H9 (cell line): ENCODE data around the gene USP3. TPM values are rescaled to one million over a fixed set of nuclear protein-coding genes. Genes with fewer than 3 reads are reported as not detected.
A peak's percentile ranks its signal among the peaks of the same experiment; 100 is the strongest.

Source experiments
- DNase-seq: peaks from one replicate; pipeline ENCODE4 v3.0.0-alpha.2; 2017
- H2AFZ ChIP-seq: one replicate; pipeline ENCODE4 v1.6.1; 2013; ENCODE audit warnings: mild to moderate bottlenecking, low read length, control low read depth, moderate library complexity
- H2AK5ac ChIP-seq: 2 replicates; pipeline ENCODE4 v1.6.1; 2013; ENCODE audit warnings: low read length, control low read depth, mixed read lengths; ENCODE audit not compliant: insufficient read length
- H2BK120ac ChIP-seq: one replicate; pipeline ENCODE4 v1.6.1; 2013; ENCODE audit warnings: low read depth, mild to moderate bottlenecking, low read length, control low read depth, inconsistent platforms; ENCODE audit not compliant: poor library complexity, severe bottlenecking
- H2BK12ac ChIP-seq: 2 replicates; pipeline ENCODE4 v1.6.1; 2013; ENCODE audit warnings: low read length, control low read depth, mixed read lengths, low read depth; ENCODE audit not compliant: insufficient read length
- H2BK15ac ChIP-seq: 2 replicates; pipeline ENCODE4 v1.6.1; 2013; ENCODE audit warnings: low read depth, low read length, control low read depth
- H2BK20ac ChIP-seq: one replicate; pipeline ENCODE4 v1.6.1; 2013; ENCODE audit warnings: low read depth, mild to moderate bottlenecking, low read length, control low read depth, inconsistent platforms; ENCODE audit not compliant: poor library complexity, severe bottlenecking
- H2BK5ac ChIP-seq: 2 replicates; pipeline ENCODE4 v1.6.1; 2013; ENCODE audit warnings: low read length, control low read depth, mixed read lengths; ENCODE audit not compliant: insufficient read length
- H3K14ac ChIP-seq: 2 replicates; pipeline ENCODE4 v1.6.1; 2013; ENCODE audit warnings: low read length, control low read depth; ENCODE audit not compliant: insufficient read depth
- H3K18ac ChIP-seq: 2 replicates; pipeline ENCODE4 v1.6.1; 2013; ENCODE audit warnings: low read depth, mild to moderate bottlenecking, mixed read lengths, low read length, control low read depth; ENCODE audit not compliant: insufficient read length
- H3K23ac ChIP-seq: 2 replicates; pipeline ENCODE4 v1.6.1; 2013; ENCODE audit warnings: low read length, control low read depth, mixed read lengths, low read depth; ENCODE audit not compliant: insufficient read length
- H3K23me2 ChIP-seq: 2 replicates; pipeline ENCODE4 v1.6.1; 2013; ENCODE audit warnings: low read depth, mild to moderate bottlenecking, mixed read lengths, low read length, control low read depth; ENCODE audit not compliant: insufficient read length, poor library complexity, severe bottlenecking
- H3K27ac ChIP-seq: 2 replicates; pipeline ENCODE4 v1.5.1; 2013; ENCODE audit warnings: low read length, control low read depth, mixed read lengths, low read depth; ENCODE audit not compliant: insufficient read length
- H3K27me3 ChIP-seq: 2 replicates; pipeline ENCODE4 v1.6.1; 2013; ENCODE audit warnings: low read length, control low read depth, inconsistent platforms; ENCODE audit not compliant: insufficient read depth
- H3K4ac ChIP-seq: 2 replicates; pipeline ENCODE4 v1.6.1; 2013; ENCODE audit warnings: low read depth, mild to moderate bottlenecking, control low read depth, inconsistent platforms, low read length, moderate library complexity
- H3K4me1 ChIP-seq: 2 replicates; pipeline ENCODE4 v1.6.1; 2013; ENCODE audit warnings: low read length, control low read depth, inconsistent platforms; ENCODE audit not compliant: insufficient read depth
- H3K4me2 ChIP-seq: 2 replicates; pipeline ENCODE4 v1.6.1; 2013; ENCODE audit warnings: low read length, control low read depth, mixed read lengths; ENCODE audit not compliant: insufficient read length, insufficient read depth
- H3K56ac ChIP-seq: 2 replicates; pipeline ENCODE4 v1.6.1; 2013; ENCODE audit warnings: low read depth, mild to moderate bottlenecking, mixed read lengths, low read length, control low read depth; ENCODE audit not compliant: insufficient read length
- H3K79me1 ChIP-seq: 2 replicates; pipeline ENCODE4 v1.6.1; 2013; ENCODE audit warnings: low read depth, mild to moderate bottlenecking, moderate library complexity, low read length, control low read depth, inconsistent platforms; ENCODE audit not compliant: insufficient read depth, poor library complexity, severe bottlenecking
- H3K79me2 ChIP-seq: 2 replicates; pipeline ENCODE4 v1.6.1; 2013; ENCODE audit warnings: low read length, control low read depth, inconsistent platforms; ENCODE audit not compliant: insufficient read depth
- H3K9ac ChIP-seq: 2 replicates; pipeline ENCODE4 v1.6.1; 2013; ENCODE audit warnings: low read length, control low read depth, mixed read lengths; ENCODE audit not compliant: insufficient read length; ENCODE audit errors: extremely low read depth
- H3K9me3 ChIP-seq: one replicate; pipeline ENCODE4 v1.6.1; 2013; ENCODE audit warnings: low read depth, low read length, inconsistent platforms; ENCODE audit not compliant: control insufficient read depth
- H3T11ph ChIP-seq: one replicate; pipeline ENCODE4 v1.6.1; 2013; ENCODE audit warnings: mild to moderate bottlenecking, low read length, control low read depth, inconsistent platforms
- H4K20me1 ChIP-seq: one replicate; pipeline ENCODE4 v1.6.1; 2013; ENCODE audit not compliant: control insufficient read depth, insufficient read length, insufficient read depth
- H4K5ac ChIP-seq: 2 replicates; pipeline ENCODE4 v1.6.1; 2013; ENCODE audit warnings: low read depth, mild to moderate bottlenecking, mixed read lengths, low read length, control low read depth; ENCODE audit not compliant: insufficient read length
- H4K8ac ChIP-seq: replicated peaks from 2 replicates; pipeline ENCODE4 v1.6.1; 2013; ENCODE audit warnings: low read length, control low read depth, mixed read lengths, low read depth; ENCODE audit not compliant: insufficient read length
- H4K91ac ChIP-seq: 2 replicates; pipeline ENCODE4 v1.6.1; 2013; ENCODE audit warnings: low read depth, mild to moderate bottlenecking, moderate library complexity, mixed read lengths, low read length, control low read depth; ENCODE audit not compliant: insufficient read length
- H3K27ac Mint-ChIP-seq, 3 experiments: 2 replicates in 2 of 3; 3 replicates in 1 of 3; pipeline ENCODE4 v1.8.0; 2020 to 2021; ENCODE audit warnings: mixed read lengths in 3 of 3, mild to moderate bottlenecking in 1 of 3, moderate library complexity in 1 of 3
- H3K27me3 Mint-ChIP-seq: 2 replicates; pipeline ENCODE4 v1.8.0; 2021; ENCODE audit warnings: low read depth, mild to moderate bottlenecking, moderate library complexity, mixed read lengths
- H3K36me3 Mint-ChIP-seq, 3 experiments: 2 replicates in 2 of 3; 3 replicates in 1 of 3; pipeline ENCODE4 v1.8.0; 2020 to 2021; ENCODE audit warnings: low read depth in 3 of 3, mixed read lengths in 3 of 3; ENCODE audit not compliant: insufficient read depth in 1 of 3
- H3K4me1 Mint-ChIP-seq, 2 experiments: 2 replicates each; pipeline ENCODE4 v1.8.0; 2020; ENCODE audit warnings: mixed read lengths in 2 of 2
- H3K4me3 Mint-ChIP-seq, 2 experiments: 2 replicates in 1 of 2; 3 replicates in 1 of 2; pipeline ENCODE4 v1.8.0; 2020 to 2021; ENCODE audit warnings: mild to moderate bottlenecking in 2 of 2, mixed read lengths in 2 of 2, moderate library complexity in 1 of 2
- H3K9me3 Mint-ChIP-seq, 2 experiments: 2 replicates in 1 of 2; 3 replicates in 1 of 2; pipeline ENCODE4 v1.8.0; 2020; ENCODE audit warnings: mild to moderate bottlenecking in 2 of 2, mixed read lengths in 2 of 2, moderate library complexity in 1 of 2
- WGBS: extraction: QIAGEN DNeasy Blood & Tissue Kit; methylation state at CpG from one replicate; pipeline ENCODE4 v1.1.7; 2013; ENCODE audit warnings: missing lambda C conversion rate, low lambda C conversion rate, mixed read lengths; ENCODE audit not compliant: insufficient read length; ENCODE audit errors: extremely low coverage; 5-methylcytosine and 5-hydroxymethylcytosine counted together
- total RNA-seq: library from RNA; stranded (reverse); gene quantifications from 2 replicates; pipeline ENCODE4 v1.2.1, GENCODE V29; 2021
- TF ChIP-seq, protein P1 (sequence below): fragments of 200-600 bp; sonication (generic); conservative IDR thresholded peaks from 3 replicates; pipeline ENCODE4 v1.8.0; 2021; ENCODE audit warnings: antibody characterized with exemption, mild to moderate bottlenecking

USP3 gene
- total RNA-seq, 1 experiment from 2014 or later, result 14.2 TPM

GRCh38 chr15:63504979-63505841, 817 bp downstream of the USP3 start:
- TF ChIP-seq, protein P1, sequence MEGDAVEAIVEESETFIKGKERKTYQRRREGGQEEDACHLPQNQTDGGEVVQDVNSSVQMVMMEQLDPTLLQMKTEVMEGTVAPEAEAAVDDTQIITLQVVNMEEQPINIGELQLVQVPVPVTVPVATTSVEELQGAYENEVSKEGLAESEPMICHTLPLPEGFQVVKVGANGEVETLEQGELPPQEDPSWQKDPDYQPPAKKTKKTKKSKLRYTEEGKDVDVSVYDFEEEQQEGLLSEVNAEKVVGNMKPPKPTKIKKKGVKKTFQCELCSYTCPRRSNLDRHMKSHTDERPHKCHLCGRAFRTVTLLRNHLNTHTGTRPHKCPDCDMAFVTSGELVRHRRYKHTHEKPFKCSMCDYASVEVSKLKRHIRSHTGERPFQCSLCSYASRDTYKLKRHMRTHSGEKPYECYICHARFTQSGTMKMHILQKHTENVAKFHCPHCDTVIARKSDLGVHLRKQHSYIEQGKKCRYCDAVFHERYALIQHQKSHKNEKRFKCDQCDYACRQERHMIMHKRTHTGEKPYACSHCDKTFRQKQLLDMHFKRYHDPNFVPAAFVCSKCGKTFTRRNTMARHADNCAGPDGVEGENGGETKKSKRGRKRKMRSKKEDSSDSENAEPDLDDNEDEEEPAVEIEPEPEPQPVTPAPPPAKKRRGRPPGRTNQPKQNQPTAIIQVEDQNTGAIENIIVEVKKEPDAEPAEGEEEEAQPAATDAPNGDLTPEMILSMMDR, result no peak; the same call in 2 of the 3 replicates
- H2BK12ac ChIP-seq, result no peak overlapping the region
- H3K79me2 ChIP-seq, result no peaks in the 10 kb centered on the region
- Mint-ChIP-seq H3K36me3 (no peaks in the 10 kb centered on the region; a peak in 1 of 7 replicates), H3K9me3 (peaks cover 0 to 5% of the 10 kb centered on the region in 2 experiments; a peak in 2 of 5 replicates), H3K27me3 (peaks cover 51% of the 10 kb centered on the region), H3K4me3 (peak overlapping the region; percentile 72 to 93), H3K27ac (peak overlapping the region in 1 of 3 experiments; percentile 73; a peak in 2 of 7 replicates), H3K4me1 (peaks cover 33 to 67% of the 10 kb centered on the region in 2 experiments)
- H4K8ac ChIP-seq, result no peak overlapping the region
- no peak overlapping the region for H3T11ph ChIP-seq
- H3K9ac ChIP-seq, result no peak overlapping the region
- H2AK5ac ChIP-seq, result no peak overlapping the region
- no peaks in the 10 kb centered on the region for H3K79me1 ChIP-seq
- peak overlapping the region; percentile 90 for H3K14ac ChIP-seq
- no peak overlapping the region for H3K18ac ChIP-seq
- no peak overlapping the region for H4K91ac ChIP-seq
- H3K4me1 ChIP-seq, result peaks cover 6% of the 10 kb centered on the region; the same call in 1 of the 2 replicates
- H2BK5ac ChIP-seq, result no peak overlapping the region
- no peak overlapping the region for H3K56ac ChIP-seq
- no peak overlapping the region for H2AFZ ChIP-seq
- no peak overlapping the region for H3K4ac ChIP-seq
- no peak overlapping the region for H3K23ac ChIP-seq
- H3K4me2 ChIP-seq, result peak overlapping the region; percentile 52
- no peaks in the 10 kb centered on the region for H3K9me3 ChIP-seq
- H2BK15ac ChIP-seq, result no peak overlapping the region
- DNase-seq, result peak; percentile 53
- no peak overlapping the region for H4K5ac ChIP-seq
- no peak overlapping the region for H3K27ac ChIP-seq
- WGBS, result no CpG with 5 or more reads among the region's 79 CpGs
- H2BK20ac ChIP-seq, result no peak overlapping the region
- no peak overlapping the region for H2BK120ac ChIP-seq
- H4K20me1 ChIP-seq, result no peaks in the 10 kb centered on the region
- H3K23me2 ChIP-seq, result peaks cover 17% of the 10 kb centered on the region
- peaks cover 46% of the 10 kb centered on the region for H3K27me3 ChIP-seq
